ENCODE results near the gene ZNF329.

The ZNF329 gene

GRCh38 chr19:58170860-58171259 is 20.3 kb upstream of the ZNF329 start:
- peak; percentile 33 for DNase-seq (ENCODE audit: low read depth)
- H3K4me3 ChIP-seq (ENCODE audit: low read depth, low read length), result no peak overlapping the region
- no peak for TF ChIP-seq CTCF (conservative IDR thresholded peaks at IDR 0.05; ENCODE audit: low read depth, low read length)

- no peak for TF ChIP-seq CTCF (conservative IDR thresholded peaks at IDR 0.05; ENCODE audit: low read depth, low read length)
- H3K4me3 ChIP-seq (ENCODE audit: low read depth, low read length), result no peak overlapping the region
- no peak for DNase-seq (ENCODE audit: low read depth)
These were observed 16.2 kb upstream of the ZNF329 start for GRCh38 chr19:58166708-58167280.

GRCh38 chr19:58166268-58166667 is 15.7 kb upstream of the ZNF329 start:
- no peak for DNase-seq (ENCODE audit: low read depth)
- no peak overlapping the region for H3K4me3 ChIP-seq (ENCODE audit: low read depth, low read length)
- TF ChIP-seq CTCF (conservative IDR thresholded peaks at IDR 0.05; ENCODE audit: low read depth, low read length), result no peak

GRCh38 chr19:58157045-58157728 is 6.6 kb upstream of the ZNF329 start:
- DNase-seq (ENCODE audit: low read depth), result no peak
- TF ChIP-seq CTCF (conservative IDR thresholded peaks at IDR 0.05; ENCODE audit: low read depth, low read length), result no peak
- H3K4me3 ChIP-seq (ENCODE audit: low read depth, low read length), result no peak overlapping the region

GRCh38 chr19:58154679-58155648 is 4.4 kb upstream of the ZNF329 start:
- peak overlapping the region; percentile 91 for H3K4me3 ChIP-seq (ENCODE audit: low read depth, low read length)
- peak; percentile 95 for TF ChIP-seq CTCF (conservative IDR thresholded peaks at IDR 0.05; ENCODE audit: low read depth, low read length)
- DNase-seq (ENCODE audit: low read depth), result peak; percentile 96

GRCh38 chr19:58154287-58154678 is 3.7 kb upstream of the ZNF329 start:
- no peak for TF ChIP-seq CTCF (conservative IDR thresholded peaks at IDR 0.05; ENCODE audit: low read depth, low read length)
- peak; percentile 64 for DNase-seq (ENCODE audit: low read depth)
- H3K4me3 ChIP-seq (ENCODE audit: low read depth, low read length), result peak overlapping the region; percentile 91

Data from choroid plexus epithelial cell (primary cell).